ENCODE results near the gene RNF220.

DNA sequence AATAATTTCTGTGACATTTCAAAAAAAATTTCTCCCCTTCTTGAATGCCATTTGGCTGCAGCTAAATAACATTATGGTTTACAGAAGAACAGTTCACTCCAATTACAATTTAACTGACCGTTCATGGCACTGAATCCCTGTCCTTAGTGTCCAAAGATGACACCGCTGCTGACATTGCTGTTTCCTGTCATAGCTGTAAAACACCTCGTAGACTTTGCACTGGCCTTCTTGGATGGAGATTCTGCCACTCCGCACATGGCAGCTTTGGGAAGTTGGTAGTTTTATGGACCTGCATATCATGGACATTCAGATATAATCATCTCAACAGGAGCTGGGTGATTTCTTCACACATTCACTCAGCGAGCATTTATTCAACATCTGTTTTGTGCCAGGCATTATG lies 274.4 kb downstream of the RNF220 start:
- TF ChIP-seq, protein P1, sequence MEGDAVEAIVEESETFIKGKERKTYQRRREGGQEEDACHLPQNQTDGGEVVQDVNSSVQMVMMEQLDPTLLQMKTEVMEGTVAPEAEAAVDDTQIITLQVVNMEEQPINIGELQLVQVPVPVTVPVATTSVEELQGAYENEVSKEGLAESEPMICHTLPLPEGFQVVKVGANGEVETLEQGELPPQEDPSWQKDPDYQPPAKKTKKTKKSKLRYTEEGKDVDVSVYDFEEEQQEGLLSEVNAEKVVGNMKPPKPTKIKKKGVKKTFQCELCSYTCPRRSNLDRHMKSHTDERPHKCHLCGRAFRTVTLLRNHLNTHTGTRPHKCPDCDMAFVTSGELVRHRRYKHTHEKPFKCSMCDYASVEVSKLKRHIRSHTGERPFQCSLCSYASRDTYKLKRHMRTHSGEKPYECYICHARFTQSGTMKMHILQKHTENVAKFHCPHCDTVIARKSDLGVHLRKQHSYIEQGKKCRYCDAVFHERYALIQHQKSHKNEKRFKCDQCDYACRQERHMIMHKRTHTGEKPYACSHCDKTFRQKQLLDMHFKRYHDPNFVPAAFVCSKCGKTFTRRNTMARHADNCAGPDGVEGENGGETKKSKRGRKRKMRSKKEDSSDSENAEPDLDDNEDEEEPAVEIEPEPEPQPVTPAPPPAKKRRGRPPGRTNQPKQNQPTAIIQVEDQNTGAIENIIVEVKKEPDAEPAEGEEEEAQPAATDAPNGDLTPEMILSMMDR (IDR thresholded peaks at IDR 0.05; ENCODE audit: low read depth, low read length, poor library complexity, severe bottlenecking), result no peak
- no peak for TF ChIP-seq EZH2phosphoT487 (IDR thresholded peaks at IDR 0.05; ENCODE audit: borderline replicate concordance, low read length)
